SW480 (cell line): ENCODE data around the gene SEBOX.
A peak's percentile ranks its signal among the peaks of the same experiment; 100 is the strongest.

Source experiments
- DNase-seq: peaks from one replicate; pipeline ENCODE4 v3.0.0-alpha.2; 2016; ENCODE audit warnings: low spot score

SEBOX gene

GRCh38 chr17:28364665-28365363 lies at the start of gene SEBOX:
SEBOX (minus strand) TSS chr17:28365199; CDS start chr17:28365151, 48 bp downstream.
- no peak for DNase-seq

- DNase-seq = no peak
These were observed 48.8 kb upstream of the SEBOX start for GRCh38 chr17:28413804-28414203.

- no peak for DNase-seq
These were observed 47.1 kb upstream of the SEBOX start for GRCh38 chr17:28412099-28412498.

DNA sequence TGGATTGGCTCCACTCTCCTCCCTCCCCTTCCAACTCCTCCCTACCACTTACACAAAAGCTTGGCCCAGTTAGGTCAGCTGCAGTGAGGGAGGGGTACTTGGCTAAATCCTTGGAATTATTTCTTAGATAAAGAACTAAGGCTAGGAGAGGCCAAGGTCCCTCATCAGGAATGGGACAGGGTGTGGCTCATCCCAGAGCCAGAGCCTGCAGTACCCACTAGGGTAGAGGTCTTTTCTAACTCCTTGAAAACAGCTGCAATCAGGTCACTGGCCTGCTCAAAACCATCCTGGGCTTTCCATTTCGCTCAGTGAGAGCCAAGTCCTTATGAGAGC lies 42.9 kb upstream of the SEBOX start:
- no peak for DNase-seq

DNA sequence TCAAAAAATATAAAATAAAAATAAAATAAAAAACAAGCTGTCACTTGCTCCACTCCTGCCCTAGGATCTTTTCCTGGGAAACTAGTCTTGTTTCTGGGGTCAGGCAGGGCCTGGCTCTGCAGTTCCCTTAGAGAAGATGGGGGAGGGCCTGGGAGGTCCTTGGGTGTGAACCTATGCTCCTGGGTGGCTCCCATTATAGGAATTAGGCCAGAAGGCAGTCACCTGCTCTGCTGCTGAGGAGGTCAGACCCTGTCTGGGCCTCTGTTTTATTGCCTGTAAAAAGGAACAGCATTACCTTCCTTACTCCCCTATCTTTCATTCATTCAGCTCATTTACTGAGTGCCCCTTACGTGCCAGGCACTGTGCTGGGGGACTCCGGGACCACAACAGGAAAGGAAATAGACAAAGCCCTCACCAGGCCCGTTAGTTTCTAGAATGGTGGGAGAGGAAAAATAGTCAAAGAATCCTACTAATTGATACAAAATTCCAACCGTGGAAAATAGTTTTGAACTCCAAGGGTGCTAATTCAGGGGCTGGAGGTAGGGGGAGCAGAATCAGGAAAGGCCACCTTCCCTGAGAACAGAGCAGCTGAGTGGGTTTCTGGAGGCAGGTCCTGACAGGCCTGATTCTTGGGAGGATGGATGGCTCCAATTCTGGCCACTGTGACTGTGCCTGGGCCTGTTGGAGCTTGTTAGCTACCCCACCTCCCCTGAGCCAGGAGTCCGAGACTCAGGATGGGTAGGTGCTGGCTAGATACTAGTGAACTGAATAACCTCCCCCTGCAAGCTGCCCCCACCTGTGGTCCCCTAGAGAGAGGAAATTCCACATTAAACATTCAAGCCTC lies 42.4 kb upstream of the SEBOX start:
- no peak for DNase-seq

DNA sequence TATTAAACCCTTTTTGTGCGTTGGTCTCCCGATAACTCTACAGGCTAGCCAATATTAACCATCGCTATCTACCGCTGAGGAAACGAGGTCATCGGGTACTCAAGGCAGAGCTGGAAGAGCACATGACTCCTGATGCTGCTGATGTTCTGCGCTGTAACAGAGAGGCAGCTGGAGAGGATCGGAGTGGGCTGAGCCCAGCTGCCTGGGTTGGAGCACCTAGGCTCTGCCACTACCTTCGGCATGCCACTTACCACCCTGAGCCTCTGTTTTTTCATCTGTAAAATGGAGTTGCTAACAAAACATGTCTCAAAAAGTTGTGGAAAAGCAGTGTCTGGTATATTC lies 41.4 kb upstream of the SEBOX start:
- DNase-seq = peak; percentile 54

DNA sequence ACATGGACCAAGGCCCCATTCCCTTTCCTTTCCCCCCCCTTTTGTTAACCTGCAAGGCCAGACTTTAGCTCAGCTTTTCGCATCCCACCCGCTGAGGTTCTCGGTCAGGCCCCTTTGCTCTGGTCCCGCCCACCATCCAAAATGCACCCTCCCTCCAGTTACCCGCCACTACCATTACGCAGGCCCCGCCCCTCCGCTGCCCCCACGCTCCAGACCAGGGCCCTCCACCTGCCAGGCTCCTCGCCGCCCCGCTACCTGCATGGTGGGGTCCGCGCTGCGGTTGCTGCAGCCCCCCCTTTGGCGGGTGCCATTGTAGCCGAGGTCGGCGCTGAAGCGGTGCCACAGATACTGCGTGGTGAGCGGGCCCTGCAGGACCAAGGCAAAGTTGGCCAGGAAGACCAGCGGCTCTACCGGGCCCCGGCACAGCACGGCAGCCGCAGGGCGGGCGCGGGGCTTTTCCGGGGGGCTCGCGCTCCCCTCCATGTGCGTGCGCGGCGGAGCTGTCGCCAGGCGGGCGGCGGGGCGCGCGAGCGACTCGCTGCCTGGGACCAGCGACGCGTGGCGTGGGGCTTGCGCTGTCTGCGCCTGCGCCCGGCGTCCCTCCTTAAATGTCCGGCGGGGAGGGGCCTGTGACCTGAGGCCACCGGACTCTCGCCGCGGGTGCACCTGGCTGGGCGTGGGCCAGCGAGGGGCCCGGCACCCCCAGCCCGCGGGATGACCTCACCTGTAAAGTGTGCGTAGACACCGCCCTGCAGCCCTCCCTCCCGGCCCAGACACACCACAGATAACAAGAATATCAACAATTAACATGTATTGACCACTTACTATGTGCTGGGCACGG lies 40.9 kb upstream of the SEBOX start, which contains the start of gene SLC46A1:
TSS of gene SLC46A1 (minus strand) at position 581 of the 841 bp plus-strand sequence. CDS start at position 483, 98 bp downstream.
- DNase-seq = peak; percentile 62

- no peak for DNase-seq
These were observed 40.0 kb upstream of the SEBOX start for GRCh38 chr17:28404812-28405570.

DNA sequence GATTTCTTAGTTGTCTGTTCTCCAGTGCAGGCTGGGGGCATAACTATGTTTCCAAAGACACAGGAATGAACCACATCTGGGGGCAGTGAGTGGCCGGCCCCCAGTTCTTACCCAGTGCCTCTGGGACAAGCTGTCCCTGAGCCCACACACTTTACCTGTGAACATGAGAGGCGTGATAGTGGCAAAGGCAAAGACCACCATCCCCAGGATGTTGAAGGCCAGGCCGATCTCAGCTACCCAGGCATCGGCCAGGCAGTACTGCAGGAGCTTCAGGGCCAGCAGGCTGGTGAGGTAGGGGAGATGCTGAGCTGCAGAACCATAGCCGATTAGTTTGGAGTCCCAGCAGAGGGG lies 39.4 kb upstream of the SEBOX start:
- no peak for DNase-seq

DNA sequence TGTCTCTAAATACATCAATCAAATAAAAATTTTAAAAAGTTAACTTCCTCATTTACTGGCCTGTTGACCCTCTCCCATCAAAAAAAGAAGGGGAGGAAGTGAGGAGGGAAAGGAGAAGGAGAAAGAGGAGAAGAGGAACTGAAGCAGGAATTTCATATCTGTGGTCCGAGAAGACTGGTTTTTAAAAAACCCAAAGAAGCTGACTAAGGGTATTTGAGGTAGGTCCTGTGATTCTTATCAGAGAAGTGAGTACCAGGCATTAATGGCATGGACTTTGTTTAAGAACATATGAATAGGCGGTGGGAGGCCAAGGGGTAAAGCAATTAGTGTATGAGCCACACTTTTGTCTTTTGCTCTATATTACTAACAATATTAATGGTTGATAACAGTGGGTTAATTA lies 39.0 kb upstream of the SEBOX start:
- no peak for DNase-seq

DNA sequence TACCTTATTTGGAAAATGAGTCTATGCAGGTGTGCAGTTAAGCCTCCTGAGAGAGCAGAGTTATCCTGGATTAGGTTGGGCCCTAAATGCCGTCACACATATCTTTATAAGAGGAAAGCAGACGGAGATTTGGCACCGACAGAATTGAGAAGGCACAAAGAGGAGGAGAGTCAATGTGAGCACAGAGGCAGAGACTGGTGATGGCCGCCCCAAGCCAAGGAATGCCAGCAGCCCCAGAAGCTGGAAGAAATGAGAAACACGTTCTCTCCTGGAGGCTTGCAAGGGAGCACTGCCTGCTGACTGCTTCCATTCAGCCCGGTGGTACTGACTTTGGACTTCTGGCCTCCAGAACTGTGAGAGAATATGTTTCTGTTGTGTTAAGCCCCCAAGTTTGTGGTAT lies 37.8 kb upstream of the SEBOX start:
- DNase-seq = no peak

DNA sequence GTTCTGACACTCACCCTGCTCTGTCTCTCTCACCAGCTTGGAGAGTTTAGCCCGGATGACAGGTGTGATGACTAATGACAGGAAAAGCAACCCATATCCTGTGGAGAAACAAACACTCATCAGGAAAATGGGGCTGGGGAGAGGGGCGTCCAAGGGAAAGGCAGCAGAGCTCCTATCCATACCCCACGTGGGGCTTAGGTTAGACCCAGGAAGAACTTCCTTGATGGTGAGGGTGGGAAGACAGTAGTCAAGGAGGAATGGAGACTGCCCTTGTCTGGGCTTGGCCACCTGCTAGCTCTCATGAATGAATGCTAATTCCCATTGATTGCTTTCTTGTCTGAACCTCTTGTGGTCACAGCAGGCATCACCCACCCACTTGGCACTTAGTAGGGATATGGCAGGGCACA lies 37.2 kb upstream of the SEBOX start:
- no peak for DNase-seq

- no peak for DNase-seq
These were observed 34.8 kb upstream of the SEBOX start for GRCh38 chr17:28399808-28400207.

DNA sequence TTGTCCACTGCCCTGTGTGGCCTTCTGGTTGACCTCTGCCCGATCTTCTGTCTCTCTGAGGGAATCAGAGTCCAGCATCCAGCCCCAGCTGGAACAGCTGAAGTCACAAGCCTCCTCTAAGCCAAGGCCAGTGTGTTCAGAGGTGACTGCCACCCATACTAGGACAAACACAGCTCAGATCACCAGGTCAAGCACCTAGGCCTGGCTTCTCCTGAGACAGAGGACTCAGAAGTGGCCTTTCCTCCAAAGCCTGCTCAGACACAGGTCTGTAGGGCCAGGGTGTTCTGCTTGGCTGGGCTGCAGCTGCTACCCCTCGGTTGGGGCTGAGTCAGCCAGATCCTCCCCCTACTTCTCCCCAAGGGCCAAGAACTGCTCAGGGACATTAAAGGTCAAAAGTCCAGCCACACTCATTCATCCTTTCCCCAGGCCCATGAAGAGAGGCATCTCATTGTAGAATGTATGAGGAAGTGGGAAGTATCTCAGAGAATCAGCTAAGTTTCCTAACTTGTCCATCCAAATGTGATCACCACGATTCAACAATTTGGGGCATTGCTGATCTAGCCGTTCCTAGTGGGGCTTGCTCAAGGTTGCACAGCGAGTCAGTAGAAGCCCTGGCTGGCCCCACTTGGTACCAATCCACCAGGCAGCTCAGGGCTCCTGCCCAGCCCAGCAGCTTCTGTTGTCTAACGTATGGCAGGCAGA lies 33.4 kb upstream of the SEBOX start:
- DNase-seq = no peak

- DNase-seq = no peak
These were observed 32.8 kb upstream of the SEBOX start for GRCh38 chr17:28397687-28398279.

- no peak for DNase-seq
These were observed 32.3 kb upstream of the SEBOX start for GRCh38 chr17:28397275-28397674.

DNA sequence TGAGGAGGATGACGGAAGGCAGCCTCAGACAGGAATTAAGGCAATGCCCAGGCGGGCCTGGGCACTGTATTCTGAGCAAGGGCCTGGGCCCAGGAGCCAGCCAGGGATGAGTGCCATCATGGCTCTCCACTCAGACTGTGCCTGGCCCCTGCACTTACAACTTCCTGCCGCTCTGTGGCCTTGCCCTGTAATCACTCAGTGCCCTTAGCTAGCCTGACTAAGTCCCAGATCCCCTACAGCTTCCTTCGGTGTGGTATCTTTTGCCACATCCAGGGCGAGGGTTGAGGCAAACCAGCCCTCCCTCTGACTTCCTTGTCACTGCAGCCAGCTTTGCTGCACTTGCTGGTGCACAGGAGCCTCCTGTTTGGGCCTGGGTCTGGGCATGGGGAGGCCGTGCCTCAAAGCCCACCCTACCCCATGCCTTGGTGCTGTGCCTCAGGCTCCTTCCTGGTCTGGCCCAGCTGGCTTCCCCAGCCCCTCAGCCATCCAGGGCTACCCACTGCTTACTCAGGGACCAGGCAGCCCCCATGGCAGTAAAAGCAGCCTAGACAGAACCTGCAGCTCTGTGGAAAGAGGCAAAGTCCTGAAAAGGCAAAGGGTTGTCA lies 31.7 kb upstream of the SEBOX start:
- DNase-seq = no peak

DNA sequence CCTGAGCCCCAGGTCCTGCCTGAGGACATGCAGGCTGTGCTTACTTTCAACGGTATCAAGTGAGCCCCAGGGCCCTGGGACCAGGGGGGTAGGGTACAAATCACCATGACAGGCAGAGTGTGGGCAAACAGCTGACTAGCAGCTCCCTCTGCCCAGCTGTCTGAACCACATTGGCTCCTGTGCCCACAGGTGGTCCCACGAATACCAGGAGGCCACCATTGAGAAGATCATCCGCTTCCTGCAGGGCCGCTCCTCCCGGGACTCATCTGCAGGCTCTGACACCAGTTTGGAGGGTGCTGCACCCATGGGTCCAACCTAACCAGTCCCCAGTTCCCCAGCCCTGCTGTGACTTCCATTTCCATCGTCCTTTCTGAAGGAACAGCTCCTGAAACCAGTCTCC lies 31.0 kb upstream of the SEBOX start:
- DNase-seq = no peak

- DNase-seq = no peak
These were observed 30.4 kb upstream of the SEBOX start for GRCh38 chr17:28395426-28395825.

- DNase-seq = no peak
These were observed 29.5 kb upstream of the SEBOX start for GRCh38 chr17:28394337-28395116.
